ENCODE data around the gene CLEC1B.

- TF ChIP-seq SRSF1 (optimal IDR thresholded peaks at IDR 0.05; ENCODE audit: low read depth, low read length), result no peak
- no peak for TF ChIP-seq ZNF720 (CRISPR knock-in tag; IDR thresholded peaks at IDR 0.05)
- TF ChIP-seq STAG1 (CRISPR knock-in tag; IDR thresholded peaks at IDR 0.05), result no peak
- TF ChIP-seq ZNF816 (CRISPR knock-in tag; IDR thresholded peaks at IDR 0.05; ENCODE audit: borderline replicate concordance), result no peak
- no peak for TF ChIP-seq CREB1 (IDR thresholded peaks at IDR 0.05)
- no peak for TF ChIP-seq CREB1 (CRISPR knock-in tag; IDR thresholded peaks at IDR 0.05)
- TF ChIP-seq ATF6 (CRISPR knock-in tag; conservative IDR thresholded peaks at IDR 0.05), result no peak
- TF ChIP-seq TAF1 (CRISPR knock-in tag; IDR thresholded peaks at IDR 0.05), result no peak
Measured at GRCh38 chr12:10048526-10048925, 49.6 kb upstream of the CLEC1B start.

All from HepG2 (cell line).